Germinal center (tissue), 1 donor: ENCODE results near the gene MGLL.

ENCODE experiments used
- DNase-seq: peaks from one replicate; pipeline ENCODE4 v3.0.0; 2012; ENCODE audit warnings: mixed read lengths, low spot score

Gene MGLL

GRCh38 chr3:127758013-127758412, 64.3 kb downstream of the MGLL start:
- DNase-seq = no peak

- no peak for DNase-seq
Measured at GRCh38 chr3:127755305-127755681, 67.0 kb downstream of the MGLL start.

GRCh38 chr3:127754411-127755304, 67.7 kb downstream of the MGLL start:
- peak; percentile 77 for DNase-seq

GRCh38 chr3:127753898-127754410, 68.4 kb downstream of the MGLL start:
- DNase-seq = no peak

GRCh38 chr3:127753338-127753737, 69.0 kb downstream of the MGLL start:
- DNase-seq = no peak

- no peak for DNase-seq
Measured at GRCh38 chr3:127751782-127752181, 70.5 kb downstream of the MGLL start.

GRCh38 chr3:127751163-127751621, 71.1 kb downstream of the MGLL start:
- DNase-seq = no peak

- peak; percentile 47 for DNase-seq
Measured at GRCh38 chr3:127750226-127751031, 71.9 kb downstream of the MGLL start.

- DNase-seq = no peak
Measured at GRCh38 chr3:127749787-127750225, 72.5 kb downstream of the MGLL start.

- DNase-seq = no peak
Measured at GRCh38 chr3:127749361-127749760, 73.0 kb downstream of the MGLL start.

- DNase-seq = no peak
Measured at GRCh38 chr3:127748754-127749327, 73.5 kb downstream of the MGLL start.

GRCh38 chr3:127747751-127748521, 74.4 kb downstream of the MGLL start:
- DNase-seq = no peak

GRCh38 chr3:127747066-127747465, 75.2 kb downstream of the MGLL start:
- DNase-seq = no peak

GRCh38 chr3:127746400-127747057, 75.8 kb downstream of the MGLL start:
- no peak for DNase-seq

GRCh38 chr3:127745656-127746399, 76.5 kb downstream of the MGLL start:
- DNase-seq = no peak

- no peak for DNase-seq
Measured at GRCh38 chr3:127744875-127745274, 77.4 kb downstream of the MGLL start.

GRCh38 chr3:127744253-127744815, 78.0 kb downstream of the MGLL start:
- no peak for DNase-seq

GRCh38 chr3:127743351-127744252, 78.7 kb downstream of the MGLL start:
- DNase-seq = no peak

- no peak for DNase-seq
Measured at GRCh38 chr3:127742580-127742979, 79.7 kb downstream of the MGLL start.
